Chondrocyte (in vitro differentiated cells): ENCODE data around the gene COLEC12. TPM values are rescaled to one million over a fixed set of nuclear protein-coding genes. Genes with fewer than 3 reads are reported as not detected.

Experiments
- DNase-seq: peaks from one replicate; pipeline ENCODE4 v3.0.0; 2021; ENCODE audit warnings: mixed read lengths, low spot score
- H3K27ac Mint-ChIP-seq: one replicate; pipeline ENCODE4 v1.8.0; 2021; ENCODE audit warnings: mild to moderate bottlenecking, moderate library complexity, mixed read lengths; ENCODE audit not compliant: unreplicated experiment
- H3K27me3 Mint-ChIP-seq: 2 replicates; pipeline ENCODE4 v1.8.0; 2021; ENCODE audit warnings: low read depth, mixed read lengths
- H3K36me3 Mint-ChIP-seq: 2 replicates; pipeline ENCODE4 v1.8.0; 2021; ENCODE audit warnings: low read depth, mixed read lengths
- H3K4me1 Mint-ChIP-seq: 2 replicates; pipeline ENCODE4 v1.8.0; 2021; ENCODE audit warnings: low read depth, mild to moderate bottlenecking, mixed read lengths
- H3K4me3 Mint-ChIP-seq: one replicate; pipeline ENCODE4 v1.8.0; 2021; ENCODE audit warnings: mild to moderate bottlenecking, moderate library complexity, mixed read lengths; ENCODE audit not compliant: unreplicated experiment
- H3K9me3 Mint-ChIP-seq: 2 replicates; pipeline ENCODE4 v1.8.0; 2021; ENCODE audit warnings: low read depth, mixed read lengths
- CTCF ChIP-seq: fragments of 200-600 bp; sonication (generic); IDR thresholded peaks from 2 replicates; pipeline ENCODE4 v1.5.0; 2021; ENCODE audit warnings: antibody characterized with exemption, mild to moderate bottlenecking, moderate library complexity
- total RNA-seq: library from RNA; stranded (reverse); gene quantifications from 3 replicates; pipeline ENCODE4 v1.2.1, GENCODE V29; 2021

COLEC12 gene
- total RNA-seq, 1 donor from 2014 or later: 2.1 TPM

- Mint-ChIP-seq H3K27ac (no peak overlapping the region), H3K36me3 (no peaks in the 10 kb centered on the region), H3K9me3 (peaks cover 2% of the 10 kb centered on the region), H3K27me3 (peaks cover 2% of the 10 kb centered on the region), H3K4me3 (no peak overlapping the region), H3K4me1 (peaks cover 13% of the 10 kb centered on the region)
- TF ChIP-seq CTCF: no peak
- no peak for DNase-seq
Observed at GRCh38 chr18:463403-463802, 37.1 kb downstream of the COLEC12 start.

- H3K27me3 Mint-ChIP-seq: peaks cover 2% of the 10 kb centered on the region
- H3K36me3 Mint-ChIP-seq: no peaks in the 10 kb centered on the region
- H3K27ac Mint-ChIP-seq: no peak overlapping the region
- H3K4me3 Mint-ChIP-seq: no peak overlapping the region
- no peak for DNase-seq
- H3K9me3 Mint-ChIP-seq: peaks cover 2% of the 10 kb centered on the region
- H3K4me1 Mint-ChIP-seq: peaks cover 24% of the 10 kb centered on the region
- TF ChIP-seq CTCF: no peak
Observed at GRCh38 chr18:461762-462161, 38.7 kb downstream of the COLEC12 start.

GRCh38 chr18:460791-461190 is 39.7 kb downstream of the COLEC12 start:
- peaks cover 28% of the 10 kb centered on the region for H3K4me1 Mint-ChIP-seq
- DNase-seq: no peak
- H3K36me3 Mint-ChIP-seq: no peaks in the 10 kb centered on the region
- H3K4me3 Mint-ChIP-seq: no peak overlapping the region
- no peak overlapping the region for H3K27ac Mint-ChIP-seq
- H3K9me3 Mint-ChIP-seq: peaks cover 2% of the 10 kb centered on the region
- TF ChIP-seq CTCF: no peak
- H3K27me3 Mint-ChIP-seq: peaks cover 2% of the 10 kb centered on the region

- DNase-seq: no peak
Observed at GRCh38 chr18:459814-460593, 40.5 kb downstream of the COLEC12 start.

More at GRCh38 chr18:459814-460593, 40.5 kb downstream of the COLEC12 start:
- peaks cover 29% of the 10 kb centered on the region for H3K4me1 Mint-ChIP-seq
- peaks cover 2% of the 10 kb centered on the region for H3K27me3 Mint-ChIP-seq
- H3K9me3 Mint-ChIP-seq: peaks cover 2% of the 10 kb centered on the region
- no peak overlapping the region for H3K27ac Mint-ChIP-seq
- no peak for TF ChIP-seq CTCF
- no peaks in the 10 kb centered on the region for H3K36me3 Mint-ChIP-seq
- H3K4me3 Mint-ChIP-seq: no peak overlapping the region
